NCI-H345 treated with DMSO at 0.1 percent for 48 hours (cell line): ENCODE data around the gene DAAM2.
A peak's percentile ranks its signal among the peaks of the same experiment; 100 is the strongest.

Source experiments
- DNase-seq: peaks from one replicate; lab custom pipeline; 2025; ENCODE audit not compliant: unreplicated experiment; lab: John Stamatoyannopoulos, UW

The DAAM2 gene

DNA sequence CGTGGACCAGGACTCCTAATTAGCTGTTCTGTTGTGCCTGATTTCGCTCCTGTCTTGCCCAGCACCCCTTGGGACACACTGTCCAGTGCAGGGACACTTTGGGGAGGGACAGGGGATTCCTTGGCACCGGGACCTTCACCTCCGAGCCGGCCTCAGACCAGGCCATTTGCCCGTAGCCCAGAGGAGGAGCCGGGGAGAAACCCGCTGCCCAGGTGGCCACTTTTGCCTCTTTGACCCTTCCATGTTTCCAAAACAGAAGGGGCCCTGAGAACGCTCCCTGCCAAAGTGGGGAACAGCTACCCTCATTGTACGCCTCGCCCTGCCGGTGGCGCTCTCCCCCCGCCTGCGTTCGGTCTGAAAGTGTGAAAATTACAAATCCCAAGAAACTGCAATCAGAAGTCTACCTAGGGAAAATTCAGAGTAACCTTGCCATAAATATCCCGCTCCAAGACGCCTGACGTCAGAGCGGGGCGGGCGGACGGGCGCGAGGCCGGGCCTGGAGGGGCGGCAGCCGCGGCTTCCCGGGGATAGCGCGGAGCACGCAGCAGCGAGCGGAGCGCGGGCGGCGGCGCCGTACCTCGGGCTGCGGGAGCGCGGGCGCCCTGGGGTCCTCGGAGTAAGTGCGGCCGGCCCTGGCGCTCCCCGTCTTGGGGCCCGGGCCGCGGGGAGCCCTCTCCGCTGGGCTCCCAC, at the start of gene DAAM2:
Gene DAAM2, plus strand, starts transcription at position 527 of the 690 bp plus-strand sequence. CDS start 63,927 bp downstream, outside the sequence.
- peak; percentile 9 for DNase-seq

DNA sequence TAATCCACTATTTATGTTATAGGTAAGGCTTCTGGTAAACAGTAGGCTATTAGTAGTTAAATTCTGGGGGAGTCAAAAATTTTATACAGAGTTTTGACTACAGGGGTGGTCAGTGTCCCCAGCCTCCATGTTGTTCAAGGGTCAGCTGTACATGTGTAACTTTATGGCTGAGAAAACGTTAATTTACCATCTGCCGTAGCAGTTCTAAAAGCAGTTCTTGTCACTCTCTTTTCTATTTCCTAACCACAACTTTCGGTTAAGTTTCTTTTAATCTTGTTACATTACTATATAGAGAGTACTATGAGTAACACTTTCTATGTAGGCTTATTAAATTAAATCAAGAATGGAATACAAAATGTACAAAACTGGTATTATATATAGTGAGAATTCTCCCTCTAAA, 45.4 kb upstream of the DAAM2 start:
- DNase-seq: no peak

DNA sequence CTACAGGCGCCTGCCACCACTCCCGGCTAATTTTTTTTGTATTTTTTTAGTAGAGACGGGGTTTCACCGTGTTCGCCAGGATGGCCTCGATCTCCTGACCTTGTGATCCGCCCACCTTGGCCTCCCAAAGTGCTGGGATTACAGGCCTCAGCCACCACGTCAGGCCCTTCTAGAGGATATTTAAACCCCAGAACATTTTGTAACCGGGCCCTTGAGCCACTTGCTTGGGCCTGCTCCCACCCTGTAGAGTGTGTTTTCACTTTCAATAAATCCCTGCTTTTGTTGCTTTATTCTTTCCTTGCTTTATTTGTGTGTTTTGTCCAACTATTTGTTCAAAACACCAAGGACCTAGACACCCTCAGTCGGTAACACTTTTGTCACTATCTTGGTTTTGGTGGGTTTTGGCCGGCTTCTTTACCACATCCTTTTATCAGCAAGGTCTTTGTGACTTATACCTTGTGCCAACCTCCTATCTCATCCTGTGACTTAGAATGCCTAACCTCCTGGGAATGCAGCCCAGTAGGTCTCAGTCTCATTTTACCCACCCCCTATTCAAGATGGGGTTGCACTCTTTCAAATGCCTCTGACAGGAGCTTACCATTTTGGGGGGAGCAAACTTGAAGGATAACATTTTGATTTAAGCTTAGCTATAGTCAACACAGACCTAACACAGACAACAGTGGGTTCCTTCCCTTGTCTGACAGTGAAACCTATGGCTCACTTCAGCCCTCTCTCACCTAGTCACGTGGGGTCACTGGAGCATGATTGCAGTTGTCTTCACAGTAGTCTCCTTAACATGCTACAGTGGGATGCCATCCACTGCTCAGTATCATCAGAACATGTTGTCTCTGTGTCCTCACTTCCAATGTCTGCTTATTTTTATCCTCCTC, 39.1 kb upstream of the DAAM2 start:
- DNase-seq: no peak

DNA sequence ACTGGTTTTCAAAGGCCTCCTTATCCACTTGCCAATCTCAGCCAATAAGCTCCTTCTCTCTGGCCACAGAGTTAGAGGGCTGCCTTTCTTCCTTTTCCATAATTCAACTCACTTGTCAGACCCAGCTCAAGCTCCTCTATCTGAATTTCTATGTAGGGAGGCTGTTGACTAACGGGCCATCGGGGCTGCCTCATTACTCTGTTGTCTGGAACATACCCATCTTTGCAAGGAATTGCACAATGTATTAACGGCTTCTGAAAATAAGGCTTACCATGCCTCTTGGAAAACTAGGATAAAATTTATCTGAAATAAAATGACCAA, 38.5 kb upstream of the DAAM2 start:
- no peak for DNase-seq

DNA sequence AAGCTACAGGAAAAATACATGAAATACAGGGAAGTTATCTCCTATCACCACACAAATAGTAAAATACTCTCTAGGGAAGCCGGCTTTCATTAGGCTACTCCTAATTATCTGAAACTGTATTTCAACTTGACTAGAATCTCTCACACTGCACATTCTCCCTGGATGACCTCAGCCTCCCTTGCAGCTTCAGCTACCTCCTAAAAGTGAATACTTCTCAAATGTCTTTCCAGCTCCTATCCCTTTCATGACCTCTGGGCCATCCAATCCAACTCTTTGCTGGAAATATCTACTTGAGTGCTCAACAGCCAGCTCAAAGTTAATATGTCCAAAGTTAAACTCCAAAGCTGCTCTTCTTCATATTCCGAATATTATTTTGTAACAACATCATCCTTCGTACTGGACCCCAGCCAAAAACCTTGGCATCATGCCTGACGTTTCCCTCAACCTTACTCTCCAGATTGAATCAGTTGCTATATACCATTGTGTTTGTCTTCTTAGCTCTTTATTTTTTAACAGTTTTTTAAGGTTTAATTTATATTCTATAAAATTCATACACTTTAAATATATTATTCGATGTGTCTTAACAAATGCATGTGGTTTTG, 37.6 kb upstream of the DAAM2 start:
- no peak for DNase-seq

DNA sequence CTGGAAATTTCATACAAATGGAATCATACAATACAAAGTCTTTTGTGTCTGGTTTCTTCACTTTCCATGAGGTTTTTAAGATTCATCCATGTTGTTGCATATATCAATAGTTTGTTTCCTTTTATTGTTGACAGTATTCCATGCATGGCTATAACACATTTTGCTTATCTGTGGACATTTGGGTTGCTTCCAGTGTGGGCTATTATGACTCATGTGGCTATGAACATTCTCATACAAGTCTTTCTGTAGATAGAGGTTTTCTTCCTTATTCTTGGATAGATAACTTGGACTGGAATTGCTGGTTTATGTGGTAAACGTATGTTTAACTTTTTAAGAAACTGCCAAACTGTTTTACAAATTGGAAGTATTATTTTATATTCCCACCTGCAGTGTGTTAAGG, 36.9 kb upstream of the DAAM2 start:
- no peak for DNase-seq

DNA sequence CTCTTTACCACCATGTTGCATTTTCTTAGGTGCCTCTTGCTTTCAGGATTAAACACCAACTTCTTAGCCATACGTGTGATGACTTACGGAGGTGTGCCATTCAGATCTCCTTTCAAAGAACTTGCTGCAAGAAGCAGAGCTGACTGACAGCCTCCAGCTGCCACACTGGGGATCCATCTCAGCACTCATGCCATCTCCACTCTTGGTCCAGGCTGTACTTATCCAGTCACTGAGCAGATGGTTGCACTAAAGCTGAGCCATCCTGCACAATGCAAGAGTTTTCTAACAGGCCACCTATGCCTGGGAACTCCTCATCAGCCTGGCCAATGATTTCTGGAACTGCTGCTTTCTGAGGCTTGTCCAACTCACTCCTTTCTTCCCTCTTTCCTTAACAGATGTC, 35.6 kb upstream of the DAAM2 start:
- no peak for DNase-seq

DNA sequence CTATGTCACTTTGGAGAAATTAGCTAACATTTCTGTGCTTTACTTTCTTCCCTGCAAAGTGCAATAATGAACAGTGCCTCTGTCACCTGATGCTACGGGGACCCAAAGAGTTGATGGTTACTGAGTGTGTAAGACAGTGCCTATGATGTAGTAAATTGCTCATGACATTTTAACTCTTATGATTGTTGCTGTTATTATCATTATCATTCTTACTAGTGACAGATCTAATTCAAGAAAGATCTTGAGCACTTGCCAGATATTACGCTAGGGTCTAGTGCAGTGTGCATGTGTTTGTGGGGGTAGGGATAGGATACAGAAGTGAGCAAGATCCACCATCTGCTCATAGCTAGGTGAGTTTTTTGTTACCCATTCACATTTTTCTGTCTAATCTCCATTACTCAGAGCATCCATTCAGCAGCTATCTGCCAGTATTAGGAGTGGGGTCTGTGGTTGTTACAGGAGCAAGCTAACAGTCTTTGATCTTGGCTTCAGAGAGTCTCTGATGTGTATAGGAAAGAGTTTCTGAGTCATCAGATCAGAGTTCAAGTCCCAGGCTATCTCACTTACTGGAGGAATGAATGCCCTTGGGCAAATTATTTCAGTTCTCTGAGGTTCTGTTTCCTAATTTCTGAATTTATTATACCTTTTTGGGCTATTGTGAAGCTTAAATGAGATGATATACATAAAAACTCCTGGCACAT, 33.1 kb upstream of the DAAM2 start:
- DNase-seq: no peak

DNA sequence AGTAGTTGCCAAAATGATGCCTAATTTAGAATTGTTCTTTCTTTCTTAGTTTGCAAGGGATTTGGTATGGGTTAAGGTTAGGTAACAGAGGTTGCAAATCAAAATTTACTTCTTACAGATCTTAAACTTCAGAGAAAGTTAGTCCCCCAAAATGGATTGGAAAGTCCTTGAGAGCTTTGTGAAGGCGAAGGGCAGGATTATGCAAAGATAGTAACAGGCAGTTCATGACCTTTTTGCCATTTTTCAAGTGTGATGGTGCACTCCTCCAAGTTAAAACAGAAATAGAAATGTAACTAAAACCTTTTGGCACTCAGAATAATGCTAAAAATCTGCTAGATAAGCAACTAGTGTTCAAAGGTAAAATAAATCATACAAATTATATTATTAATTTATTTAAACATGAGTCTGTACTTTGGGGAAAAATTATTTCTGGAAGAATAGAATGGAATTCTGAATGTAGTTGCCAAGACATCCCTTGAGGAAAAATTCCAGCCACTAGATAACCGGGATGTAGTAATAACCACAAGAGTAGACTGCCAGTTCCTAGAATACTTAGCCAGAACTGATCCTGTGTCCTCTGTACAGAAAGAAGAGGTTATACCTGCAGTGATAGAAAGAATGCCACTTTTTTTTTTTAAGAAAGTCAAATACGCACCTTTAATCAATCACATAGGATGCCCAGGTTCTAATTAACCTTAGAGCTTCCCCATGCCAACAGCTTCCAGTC, 31.8 kb upstream of the DAAM2 start:
- no peak for DNase-seq

DNA sequence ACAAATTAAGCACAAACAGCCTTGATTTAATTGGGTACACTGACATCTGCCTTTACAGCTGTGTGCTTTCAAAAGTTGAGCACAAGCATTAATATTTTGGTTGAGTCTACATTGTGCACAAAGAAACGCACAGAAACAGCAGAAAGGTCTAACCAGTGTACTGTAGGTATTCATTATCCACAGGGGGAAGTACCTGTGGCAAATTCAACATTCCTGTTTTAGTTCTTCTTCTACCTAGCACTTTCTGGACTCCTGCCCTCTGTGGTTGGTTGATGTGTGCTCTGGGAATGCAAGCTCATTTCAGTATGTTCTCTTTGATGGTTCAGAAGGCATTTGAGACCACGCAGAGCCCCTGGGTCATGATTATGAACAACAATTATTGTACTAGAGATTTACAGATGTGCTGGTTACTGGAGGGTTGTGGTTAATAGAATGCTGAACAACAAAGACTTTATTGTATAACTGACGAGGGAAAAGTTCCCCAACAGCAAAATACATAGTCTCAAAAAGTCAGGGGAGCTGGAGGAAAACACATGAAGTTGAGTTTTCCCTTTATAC, 26.6 kb upstream of the DAAM2 start:
- DNase-seq: no peak

DNA sequence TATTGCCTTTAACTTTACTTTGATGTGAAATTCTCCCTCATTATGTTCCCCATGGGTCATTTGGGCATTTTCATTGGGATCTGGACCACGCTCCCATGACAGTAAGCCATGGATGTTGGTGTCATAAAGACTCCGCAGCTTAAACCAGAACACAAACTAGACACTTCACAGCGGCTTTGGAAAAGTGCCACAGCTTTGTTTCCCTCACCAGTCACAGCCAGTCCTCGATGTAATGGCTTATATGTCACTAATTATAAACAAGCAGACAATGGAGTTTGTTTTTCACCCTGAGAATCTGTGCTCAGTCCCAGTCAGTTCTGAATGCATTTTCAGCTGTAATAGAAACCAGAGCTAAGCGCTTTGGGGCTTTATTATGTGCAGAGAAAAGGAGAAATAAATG, 23.2 kb upstream of the DAAM2 start:
- DNase-seq: peak; percentile 3

DNA sequence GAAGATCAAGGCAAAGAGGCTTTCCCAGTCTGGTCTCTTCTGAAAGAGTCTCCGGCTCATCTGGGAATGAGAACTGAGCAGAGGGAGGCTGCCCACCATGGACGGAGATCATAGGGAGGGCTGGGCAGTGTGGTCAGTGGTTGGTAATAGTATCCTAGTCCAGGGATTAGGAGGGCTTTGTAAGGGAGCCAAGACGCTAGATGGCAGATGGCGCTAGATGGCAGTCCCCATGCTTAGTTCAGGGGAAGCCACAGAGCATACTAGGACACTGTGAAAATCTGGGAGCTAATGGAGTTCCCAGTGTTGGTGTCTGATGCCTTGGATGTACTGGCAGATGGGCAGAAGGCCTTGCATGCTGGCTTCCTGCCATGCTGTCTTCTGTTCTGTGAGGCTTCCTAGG, 21.7 kb upstream of the DAAM2 start:
- no peak for DNase-seq

DNA sequence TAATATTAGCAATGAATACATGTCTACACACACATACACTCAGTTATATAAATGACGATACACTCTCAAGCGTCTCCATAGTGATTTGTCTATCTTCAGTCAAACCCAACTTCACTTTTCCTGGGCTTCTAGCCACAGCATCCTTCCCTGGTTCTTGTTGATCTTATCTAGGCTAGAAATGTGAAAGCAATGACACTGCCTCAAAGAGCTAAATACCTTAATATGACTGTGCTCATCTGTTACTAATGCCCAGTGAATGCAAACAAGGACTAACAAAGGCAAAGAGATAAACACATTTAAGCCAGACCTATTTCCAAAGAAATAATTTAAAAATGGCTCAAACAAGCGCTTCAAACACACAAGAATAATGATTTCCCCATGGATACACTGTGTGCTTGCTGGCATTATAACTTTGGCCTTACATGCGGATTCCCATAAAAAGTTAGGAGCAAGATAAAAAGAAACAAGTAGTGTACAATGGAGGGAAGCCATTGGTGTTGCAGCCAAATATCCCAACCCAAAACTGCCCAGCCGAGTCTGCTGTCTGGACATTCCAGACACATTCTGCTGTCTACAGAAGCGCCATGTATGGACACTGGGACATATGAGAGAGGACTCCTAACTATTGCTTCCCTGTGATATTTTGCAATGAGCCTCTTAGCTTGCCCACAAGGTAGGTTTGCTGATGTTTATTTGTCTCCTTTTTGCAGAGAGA, 19.5 kb upstream of the DAAM2 start:
- no peak for DNase-seq

DNA sequence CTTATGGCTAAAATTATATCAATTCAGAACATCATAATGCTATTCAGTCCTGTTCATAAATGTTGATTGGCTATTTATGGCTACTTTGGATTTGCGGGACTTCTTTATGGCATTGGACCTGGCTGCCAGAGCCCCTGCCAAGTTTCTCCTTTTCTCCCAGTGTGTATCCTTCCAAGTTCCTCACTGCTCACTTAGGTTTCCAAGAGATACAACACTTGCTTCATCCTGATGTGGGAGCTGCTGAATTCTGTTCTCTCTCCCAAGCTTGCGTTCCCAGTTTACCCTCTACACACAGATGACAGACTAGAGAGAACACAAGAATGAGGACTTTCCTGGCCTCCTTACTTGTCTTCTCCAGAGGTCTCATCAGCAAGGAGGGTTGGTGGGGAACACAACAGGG, 18.4 kb upstream of the DAAM2 start:
- DNase-seq: no peak

DNA sequence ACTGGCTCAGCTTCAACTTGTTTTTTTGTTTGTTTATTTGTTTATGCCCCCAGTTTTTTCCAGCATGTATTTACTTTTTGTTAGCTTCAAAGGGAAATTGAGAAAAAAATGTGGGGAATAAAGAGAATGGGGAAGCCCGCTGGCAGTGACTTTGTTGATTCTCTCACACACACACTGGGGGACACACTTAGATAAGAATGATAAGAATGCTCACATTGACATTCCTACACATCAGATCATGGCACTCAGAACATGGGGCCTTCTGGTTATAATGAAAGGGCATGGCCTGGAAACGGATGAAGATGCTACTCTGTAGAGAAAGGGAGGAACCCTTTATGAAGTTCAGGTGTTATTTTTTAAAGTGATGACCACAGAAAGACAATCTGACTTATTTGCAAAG, 15.6 kb upstream of the DAAM2 start:
- DNase-seq: no peak

DNA sequence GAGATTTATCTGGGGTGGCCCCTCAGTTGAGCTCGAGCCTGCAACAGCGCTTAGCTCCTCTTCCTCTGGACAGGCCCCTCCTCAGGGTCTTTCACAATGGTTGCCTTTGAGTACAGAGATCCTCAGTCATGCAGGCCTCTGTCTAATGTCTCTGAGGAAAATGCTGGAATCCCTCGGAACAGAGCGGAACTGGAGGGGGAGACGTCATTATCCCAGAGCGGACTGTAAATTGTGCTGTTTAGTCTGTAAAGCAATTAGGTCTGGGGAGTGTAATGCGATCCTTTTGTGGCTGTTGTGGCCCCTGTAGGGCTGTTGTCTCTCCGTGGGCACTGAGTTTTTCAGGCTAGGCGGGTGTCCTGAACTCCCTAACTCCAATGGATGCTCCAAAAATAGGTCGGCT, 15.0 kb upstream of the DAAM2 start:
- no peak for DNase-seq

DNA sequence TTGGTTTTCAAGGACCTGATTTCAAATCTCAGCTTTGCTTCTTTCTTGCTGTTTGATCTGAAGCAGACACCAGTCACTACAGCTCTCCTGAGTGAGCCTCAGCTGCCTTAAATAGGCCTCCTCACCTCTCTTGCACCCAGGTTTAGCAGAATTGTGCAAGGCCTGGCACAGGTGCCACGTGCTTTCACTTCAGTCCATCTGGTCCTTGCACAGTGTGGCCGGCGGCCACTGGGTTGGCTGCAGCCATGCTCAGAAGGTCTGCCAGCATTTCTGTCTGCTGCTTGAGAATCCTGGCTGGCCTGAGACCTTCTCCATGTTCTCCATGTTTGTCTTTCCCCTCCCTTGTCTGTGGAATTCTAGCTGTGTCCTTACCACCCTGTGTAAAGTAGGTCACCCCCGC, 14.5 kb upstream of the DAAM2 start:
- DNase-seq: no peak

DNA sequence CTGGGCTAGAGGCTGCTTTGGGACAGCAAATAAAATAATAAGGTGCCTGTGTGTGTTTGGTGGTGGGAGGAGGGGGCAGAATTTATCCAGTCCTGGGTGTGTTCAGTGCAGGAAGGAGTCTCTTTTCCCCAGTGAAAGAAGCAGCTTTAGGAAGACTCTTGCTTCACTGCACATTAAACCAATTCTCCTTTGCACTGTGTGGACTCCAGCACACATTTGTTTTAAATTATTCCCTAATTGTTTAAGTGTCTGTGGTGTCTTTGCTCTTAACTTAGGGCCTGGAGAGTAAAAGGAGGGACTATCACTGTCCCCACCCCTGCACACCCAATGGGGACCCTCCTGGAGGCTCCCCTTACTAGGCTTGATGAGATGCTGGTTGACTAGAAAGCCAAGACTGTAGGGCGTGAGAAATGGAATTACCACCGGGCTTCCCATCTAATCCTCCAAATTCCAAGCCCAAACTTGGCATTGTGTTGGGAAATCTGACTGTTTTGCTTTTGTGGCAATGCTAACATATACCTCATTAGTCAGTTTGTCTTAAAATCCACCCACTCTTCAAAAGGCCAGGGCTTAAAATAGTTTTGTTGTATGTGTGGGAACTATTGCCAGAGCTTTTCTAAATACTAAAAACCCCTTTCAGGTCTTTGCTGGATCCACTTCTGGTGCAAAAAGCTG, 13.5 kb upstream of the DAAM2 start:
- no peak for DNase-seq

DNA sequence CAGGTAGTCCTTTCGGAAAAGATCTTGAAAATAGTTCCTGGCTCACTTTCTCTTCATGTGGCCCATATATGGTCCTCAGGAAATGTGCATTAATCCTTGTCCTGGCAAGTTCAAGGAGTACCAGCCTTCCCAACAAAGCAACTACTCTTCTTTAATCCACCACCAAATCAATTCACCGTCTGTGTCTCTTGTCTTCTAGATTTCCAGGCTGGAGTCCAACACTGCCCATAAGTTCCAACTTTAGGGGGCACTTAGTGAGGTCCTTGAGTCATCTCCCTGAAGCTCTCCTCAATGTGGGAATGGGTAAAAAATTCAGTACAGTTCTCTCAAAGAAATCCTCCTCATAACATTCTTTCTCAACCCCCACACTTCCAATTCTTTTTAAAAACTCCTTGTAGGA, 6.9 kb upstream of the DAAM2 start:
- no peak for DNase-seq

DNA sequence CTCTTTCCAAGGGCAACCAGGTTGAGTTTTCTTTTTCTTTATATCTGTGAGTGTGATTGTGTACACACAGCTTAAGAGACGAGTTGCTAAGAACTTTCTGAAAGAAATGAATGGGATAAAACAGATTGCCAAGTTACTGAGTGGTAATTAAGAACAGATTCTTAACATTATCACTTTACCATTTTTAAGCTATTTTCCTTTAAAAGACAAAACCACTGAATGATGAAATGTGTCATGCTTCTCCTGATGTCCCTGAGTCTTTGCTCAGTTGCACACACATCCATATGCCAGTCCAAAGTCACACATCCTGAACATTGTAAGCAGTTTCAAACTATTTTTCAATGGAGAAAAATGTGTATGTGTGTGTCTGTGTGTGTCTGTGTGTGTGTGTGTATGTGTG, 5.5 kb upstream of the DAAM2 start:
- DNase-seq: no peak
